ENCODE results near the gene DUOXA1.
"Not testable (repeated sequence)": the region's sequence is repeated elsewhere in the genome, so short reads cannot be mapped to it uniquely, and the experiment has no call there.

The DUOXA1 gene

DNA sequence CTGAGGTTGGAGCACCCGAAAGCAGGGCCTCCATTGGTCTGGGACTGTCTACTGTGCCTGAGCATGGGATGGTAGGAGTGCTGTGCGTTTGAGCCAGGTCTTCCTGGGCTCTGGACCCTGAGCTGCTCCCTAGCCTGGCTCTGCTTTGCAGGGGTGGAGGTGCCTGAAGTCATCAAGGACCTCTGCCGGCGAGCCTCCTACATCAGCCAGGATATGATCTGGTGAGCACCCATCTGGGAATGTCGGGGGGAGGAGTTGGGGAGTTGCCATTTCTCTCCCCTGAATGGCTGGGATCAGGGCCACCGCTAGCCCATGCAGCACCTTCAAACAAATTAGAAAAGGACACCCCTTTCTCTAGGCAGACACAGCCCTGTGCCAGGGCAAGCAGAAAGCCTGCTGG, 20.8 kb upstream of the DUOXA1 start:
- no peak for DNase-seq

DNA sequence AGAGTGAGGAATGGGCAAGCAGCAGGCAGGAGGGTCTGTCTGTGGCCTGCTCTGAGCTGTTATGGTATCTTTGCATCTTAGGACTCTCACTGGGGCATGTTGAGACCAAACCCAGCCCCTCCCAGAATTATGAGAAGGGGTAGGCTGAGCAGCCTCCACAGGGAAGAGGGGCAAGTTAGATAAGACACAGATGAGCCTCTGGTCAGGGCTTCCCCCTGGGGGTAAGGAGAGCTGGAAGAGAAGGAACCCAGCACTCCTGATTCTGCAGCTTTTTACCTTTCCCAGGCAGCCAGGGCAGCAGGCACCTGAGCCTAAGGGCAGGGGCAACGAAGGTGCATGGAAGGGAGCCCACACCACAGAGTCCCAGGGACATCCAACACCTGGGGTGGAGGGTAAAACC, 19.4 kb upstream of the DUOXA1 start:
- DNase-seq: no peak

DNA sequence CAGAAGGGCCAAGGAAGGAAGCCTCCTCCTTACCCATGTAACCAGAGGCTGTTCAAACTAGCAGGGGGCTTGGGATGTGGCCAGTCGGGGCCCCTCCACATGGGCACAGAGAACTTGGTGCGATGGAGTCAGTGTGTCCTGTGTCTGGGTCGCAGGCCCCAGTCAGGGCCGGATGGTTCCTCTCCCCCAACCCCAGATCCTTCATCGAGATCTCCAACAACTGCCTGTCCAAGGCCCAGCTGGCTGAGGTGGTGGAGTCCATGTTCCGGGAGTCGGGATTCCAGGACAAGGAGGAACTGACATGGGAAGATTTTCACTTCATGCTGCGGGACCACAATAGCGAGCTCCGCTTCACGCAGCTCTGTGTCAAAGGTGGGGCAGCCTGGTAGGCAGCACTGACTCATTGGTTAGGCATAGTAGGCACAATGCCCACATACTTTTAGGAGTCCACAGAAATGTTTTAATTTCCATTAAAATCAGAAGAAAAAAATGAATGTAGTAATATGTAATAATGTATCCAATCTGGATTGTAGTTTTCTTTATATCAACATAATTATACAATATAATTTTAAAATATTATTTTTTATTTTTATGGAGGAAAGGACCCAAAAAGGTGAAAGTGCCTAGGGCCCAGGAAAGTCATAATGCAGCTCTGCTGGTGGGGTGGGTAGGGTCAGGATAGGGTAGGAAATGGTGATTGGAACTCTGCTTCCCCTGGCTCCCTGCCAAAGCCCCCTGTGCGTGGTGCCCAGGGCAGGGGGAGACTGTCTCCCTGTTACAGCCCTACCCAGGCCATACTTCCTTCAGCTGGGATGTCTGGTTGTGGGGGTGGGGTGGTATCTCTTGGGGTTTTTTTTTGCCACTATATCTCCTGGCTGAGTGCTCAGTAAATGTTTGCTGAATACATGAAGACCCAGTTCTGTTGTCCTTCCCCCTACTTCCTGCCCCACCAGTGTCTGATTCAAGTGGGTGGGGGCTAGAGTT, 18.7 kb upstream of the DUOXA1 start:
- DNase-seq: no peak

DNA sequence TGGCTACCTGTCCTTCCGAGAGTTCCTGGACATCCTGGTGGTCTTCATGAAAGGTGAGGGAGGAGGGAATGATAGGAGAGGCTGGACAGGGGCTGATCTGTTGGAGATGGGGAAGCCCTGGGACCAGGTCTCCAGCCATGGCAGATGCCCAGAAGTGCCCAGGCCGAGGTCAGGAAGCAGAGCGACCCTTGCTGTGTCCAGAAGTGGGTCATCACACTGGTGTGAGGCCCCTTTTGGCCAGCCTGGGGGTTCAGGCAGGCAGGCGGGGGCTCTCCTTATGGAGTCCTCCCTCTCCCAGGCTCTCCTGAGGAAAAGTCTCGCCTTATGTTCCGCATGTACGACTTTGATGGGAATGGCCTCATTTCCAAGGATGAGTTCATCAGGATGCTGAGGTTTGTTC, 17.9 kb upstream of the DUOXA1 start:
- no peak for DNase-seq

DNA sequence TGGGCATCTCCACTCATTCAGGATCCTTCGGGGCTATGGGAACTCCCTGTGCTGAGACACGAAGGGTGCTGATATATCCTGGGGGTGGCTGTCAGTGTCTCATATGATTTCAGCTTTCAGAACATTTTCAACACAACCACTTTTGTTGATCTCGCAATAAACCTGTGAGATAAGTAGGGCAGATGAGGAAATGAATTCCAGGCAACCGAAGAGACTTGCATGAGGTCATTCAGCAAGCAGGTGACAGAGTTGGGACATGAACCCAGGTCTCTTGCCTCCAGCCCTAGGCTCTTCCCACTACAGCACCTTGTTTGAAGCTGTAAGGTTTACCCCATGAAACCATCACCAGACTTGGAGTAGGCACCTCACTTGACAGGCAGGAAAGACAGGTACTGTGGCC, 16.7 kb upstream of the DUOXA1 start:
- DNase-seq: no peak

DNA sequence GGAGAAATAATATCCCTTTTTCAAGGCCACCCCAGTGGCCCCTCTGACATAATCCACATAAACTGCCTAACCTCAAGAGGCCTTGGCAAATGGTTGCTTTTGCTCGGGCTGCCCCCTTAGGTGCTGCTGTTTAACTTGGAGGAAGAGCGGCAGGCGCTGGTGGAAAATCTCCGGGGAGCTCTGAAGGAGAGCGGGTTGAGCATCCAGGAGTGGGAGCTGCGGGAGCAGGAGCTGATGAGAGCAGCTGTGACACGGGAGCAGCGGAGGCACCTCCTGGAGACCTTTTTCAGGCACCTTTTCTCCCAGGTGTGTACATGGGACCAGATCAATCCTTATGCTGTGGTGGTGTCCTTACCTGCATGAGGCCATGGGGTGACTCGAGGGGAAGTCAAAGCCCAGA, 15.1 kb upstream of the DUOXA1 start:
- no peak for DNase-seq

DNA sequence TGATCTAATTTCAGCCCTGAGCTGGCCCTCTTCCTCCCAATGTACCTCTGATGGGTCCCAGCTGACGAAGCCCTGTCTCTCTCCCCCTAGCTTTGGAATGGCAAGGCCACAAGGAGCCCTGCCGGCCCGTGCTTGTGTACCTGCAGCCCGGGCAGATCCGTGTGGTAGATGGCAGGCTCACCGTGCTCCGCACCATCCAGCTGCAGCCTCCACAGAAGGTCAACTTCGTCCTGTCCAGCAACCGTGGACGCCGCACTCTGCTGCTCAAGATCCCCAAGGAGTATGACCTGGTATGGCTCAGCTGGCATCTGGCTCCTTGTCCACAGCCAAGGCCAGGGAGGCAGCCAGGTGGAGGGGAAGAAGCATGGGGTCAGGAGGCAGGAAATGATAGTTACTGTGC, 14.3 kb upstream of the DUOXA1 start:
- no peak for DNase-seq

DNA sequence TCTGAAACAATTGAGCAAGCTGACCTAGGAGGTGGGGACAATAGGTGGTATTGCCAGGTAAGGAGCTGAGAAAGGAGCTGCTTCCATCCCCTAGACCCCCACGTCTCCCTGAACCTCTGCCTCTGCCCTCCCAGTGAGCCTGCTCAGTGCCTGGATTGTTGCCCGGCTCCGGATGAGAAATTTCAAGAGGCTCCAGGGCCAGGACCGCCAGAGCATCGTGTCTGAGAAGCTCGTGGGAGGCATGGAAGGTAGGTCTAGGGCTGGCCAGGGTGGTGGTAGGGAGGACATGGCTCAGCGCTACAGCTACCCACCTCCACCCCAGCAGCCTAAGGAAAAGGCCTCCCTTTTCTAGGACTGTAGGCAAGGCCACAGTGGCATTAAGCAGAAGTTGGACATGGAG, 13.4 kb upstream of the DUOXA1 start:
- DNase-seq: no peak

DNA sequence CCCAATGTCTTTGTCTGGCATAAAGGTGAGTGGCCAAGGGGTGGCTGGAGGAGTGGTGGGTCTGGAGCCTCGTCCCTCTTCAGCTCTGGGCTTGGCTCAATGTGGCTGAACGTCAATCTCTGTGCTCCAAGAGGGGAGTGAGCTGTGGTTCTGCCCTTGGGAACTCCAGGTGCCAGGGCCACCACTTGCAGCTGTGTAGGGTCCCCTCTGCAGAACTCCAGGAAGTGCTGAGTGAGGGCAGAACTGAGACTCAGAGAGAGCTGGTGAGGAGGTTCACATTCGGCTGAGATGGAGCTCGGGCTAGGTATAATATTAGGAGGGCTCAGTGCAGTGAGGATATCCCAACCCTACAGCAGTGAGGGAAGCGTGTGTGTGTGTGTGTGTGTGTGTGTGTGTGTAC, 11.7 kb upstream of the DUOXA1 start:
- no peak for DNase-seq

DNA sequence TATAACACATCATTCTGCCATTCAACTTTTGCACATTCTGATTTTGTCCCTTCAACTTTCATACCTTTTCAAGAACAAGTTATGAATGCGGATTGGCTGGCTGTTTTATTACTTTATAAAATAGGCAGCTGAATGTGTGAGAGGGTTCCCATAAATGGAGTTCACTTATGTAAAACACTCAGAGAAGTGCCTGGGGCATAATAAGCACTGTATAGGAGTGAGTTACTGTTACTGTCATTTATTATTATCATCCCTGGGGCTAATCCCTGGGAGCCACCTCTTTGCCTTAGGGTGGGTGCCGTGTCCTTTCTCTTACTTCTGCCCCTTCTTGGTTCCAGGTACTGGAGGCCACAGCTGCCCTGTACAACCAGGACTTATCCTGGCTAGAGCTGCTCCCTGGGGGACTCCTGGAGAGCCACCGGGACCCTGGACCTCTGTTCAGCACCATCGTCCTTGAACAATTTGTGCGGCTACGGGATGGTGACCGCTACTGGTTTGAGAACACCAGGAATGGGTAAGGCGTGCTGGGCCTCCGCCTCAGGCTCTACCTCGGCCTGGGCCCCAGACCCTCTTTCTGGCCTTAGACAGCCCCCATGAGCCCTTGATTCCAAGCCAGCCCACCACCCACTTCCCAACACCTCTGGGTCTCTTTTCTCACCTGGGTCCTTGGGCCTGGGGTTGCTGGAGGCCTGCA, 11.0 kb upstream of the DUOXA1 start:
- no peak for DNase-seq

DNA sequence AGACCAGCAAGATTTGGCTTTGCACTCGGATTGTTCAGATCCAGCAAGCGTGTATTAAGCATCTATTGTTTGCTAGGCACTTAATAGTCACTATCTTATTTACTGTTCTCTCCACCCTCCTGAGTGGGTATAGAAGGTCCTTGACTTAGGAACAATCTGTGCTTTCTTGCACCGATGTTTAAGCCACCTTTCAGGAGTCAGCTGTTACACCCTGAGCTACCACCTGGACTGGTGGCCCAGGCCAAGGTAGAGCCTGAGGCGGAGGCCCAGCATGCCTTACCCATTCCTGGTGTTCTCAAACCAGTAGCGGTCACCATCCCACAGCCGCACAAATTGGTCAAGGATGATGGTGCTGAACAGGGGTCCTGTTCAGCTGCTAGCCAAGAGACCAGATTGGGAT, 10.1 kb upstream of the DUOXA1 start:
- DNase-seq: no peak

DNA sequence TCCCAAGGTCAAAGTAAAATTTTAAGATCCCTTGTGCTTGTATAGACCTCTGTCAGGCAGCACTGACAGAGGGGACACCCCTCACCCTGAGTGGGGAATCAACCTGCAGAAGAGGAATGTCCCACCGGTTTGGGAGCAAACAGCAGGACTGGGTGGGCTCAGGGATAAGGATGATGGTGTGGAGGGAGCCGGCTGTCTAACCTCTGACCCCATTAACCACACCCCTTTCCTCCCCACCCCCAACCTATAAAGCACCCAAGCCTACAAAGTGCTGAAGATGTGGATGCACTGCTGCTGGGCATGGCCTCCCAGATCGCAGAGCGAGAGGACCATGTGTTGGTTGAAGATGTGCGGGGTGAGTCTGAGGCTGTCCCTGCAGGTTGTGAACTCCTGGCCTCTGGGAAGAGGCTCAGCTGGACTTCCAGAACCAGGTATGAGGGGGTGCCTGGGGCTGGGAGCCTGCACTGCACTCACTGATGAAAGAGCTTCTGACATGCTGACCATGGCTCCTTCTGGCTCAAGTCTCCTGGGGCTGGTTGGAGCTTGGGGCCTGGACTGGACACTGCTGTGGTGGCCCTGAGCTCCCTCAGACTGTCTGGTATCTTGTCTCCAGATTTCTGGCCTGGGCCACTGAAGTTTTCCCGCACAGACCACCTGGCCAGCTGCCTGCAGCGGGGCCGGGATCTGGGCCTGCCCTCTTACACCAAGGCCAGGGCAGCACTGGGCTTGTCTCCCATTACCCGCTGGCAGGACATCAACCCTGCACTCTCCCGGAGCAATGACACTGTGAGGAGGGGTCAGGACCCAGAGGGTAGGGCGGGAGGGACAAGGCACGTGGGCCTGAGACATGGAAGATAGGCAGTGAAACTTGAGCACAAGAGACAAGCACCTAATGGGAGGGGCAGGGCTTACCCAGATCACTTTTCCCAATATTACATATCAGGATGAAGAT, 9.4 kb upstream of the DUOXA1 start:
- no peak for DNase-seq

DNA sequence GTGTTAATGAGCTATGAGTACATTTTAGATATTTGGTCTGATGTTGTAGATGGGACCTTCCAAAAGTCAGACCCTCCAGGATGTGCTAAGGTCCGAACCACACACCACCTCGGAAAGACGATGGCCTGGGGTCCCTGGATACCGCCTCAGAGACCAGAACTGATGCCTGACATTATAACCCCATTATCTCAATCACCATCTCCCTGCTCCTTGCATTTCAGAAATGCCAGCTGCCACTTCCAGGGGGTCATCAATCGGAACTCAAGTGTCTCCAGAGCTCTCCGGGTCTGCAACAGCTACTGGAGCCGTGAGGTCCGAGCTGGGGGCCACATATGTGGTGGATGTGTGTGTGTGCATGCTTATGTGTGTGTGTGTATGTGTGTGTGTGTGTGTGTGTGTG, 8.0 kb upstream of the DUOXA1 start:
- no peak for DNase-seq

DNA sequence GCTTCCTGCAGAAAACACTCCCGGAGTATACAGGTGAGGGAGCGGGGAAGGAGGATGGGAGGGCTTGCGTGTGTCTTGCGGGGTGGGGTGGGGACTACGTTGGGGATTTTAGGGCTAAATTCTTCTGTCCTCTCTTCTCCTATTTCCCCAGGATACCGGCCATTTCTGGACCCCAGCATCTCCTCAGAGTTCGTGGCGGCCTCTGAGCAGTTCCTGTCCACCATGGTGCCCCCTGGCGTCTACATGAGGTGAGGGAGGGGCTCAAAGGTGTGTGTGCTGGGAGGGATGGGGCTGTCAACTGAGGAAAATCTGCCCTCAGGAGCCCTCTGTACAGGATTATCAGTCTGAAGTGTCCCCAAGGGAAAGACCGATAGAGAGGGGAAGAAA, 6.7 kb upstream of the DUOXA1 start:
- DNase-seq: no peak

DNA sequence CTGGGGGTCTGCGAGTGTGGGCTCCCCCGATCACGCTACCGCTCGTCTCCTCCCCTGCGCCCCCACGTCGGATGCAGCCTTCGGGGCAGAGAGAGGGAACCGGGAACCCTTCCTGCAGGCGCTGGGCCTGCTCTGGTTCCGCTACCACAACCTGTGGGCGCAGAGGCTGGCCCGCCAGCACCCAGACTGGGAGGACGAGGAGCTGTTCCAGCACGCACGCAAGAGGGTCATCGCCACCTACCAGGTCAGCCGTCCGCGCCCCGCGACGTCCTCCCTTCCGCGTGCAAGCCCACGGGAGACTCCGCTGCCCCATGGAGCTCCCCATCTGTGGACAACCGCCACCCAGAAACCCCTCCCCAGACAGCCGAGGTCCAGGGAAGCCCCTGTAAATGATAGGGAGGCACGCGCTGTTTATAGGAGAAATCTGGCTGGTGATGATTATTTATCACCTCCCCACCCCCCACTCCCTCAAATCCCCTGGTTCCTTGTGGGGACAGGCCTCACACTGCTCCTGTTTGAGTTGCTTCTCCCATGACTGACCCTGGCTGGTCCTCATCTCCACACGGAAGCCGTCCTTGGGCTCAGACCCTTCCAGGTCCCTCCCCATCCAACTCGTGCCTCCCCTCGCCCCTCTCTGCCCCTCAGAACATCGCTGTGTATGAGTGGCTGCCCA, 6.2 kb upstream of the DUOXA1 start:
- not testable (repeated sequence) for DNase-seq

DNA sequence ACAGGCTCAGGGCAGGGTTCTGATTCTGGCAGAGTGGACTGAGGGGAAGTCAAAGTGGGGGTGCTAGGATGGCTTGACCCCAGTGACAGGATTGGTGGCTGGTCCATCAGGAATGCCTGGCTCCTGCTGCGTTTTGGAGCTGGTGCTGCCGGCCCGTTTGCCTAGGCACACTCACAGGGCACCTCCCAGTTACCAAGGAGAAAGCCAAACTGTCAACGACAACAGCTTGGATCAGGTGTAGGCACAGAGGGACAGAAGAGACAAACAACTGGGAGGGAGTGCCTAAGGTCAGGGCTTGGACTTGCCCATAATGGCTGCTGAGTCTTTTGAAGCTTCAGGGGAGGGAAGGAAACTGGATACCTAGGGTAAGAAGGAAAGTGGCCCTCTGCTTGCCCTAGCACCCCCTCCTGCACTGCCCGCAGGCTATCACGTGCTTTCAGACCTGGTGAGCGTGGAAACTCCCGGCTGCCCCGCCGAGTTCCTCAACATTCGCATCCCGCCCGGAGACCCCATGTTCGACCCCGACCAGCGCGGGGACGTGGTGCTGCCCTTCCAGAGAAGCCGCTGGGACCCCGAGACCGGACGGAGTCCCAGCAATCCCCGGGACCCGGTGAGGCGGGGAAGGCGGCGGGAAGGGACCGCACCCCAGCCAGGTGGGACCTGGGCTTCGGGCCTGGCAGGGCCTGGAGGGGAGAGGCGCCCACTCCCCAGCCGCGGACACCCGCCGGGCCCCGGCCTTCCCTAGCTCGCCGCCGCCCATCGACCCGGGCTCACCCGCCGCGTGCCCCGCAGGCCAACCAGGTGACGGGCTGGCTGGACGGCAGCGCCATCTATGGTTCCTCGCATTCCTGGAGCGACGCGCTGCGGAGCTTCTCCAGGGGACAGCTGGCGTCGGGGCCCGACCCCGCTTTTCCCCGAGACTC, 5.3 kb upstream of the DUOXA1 start:
- no peak for DNase-seq

DNA sequence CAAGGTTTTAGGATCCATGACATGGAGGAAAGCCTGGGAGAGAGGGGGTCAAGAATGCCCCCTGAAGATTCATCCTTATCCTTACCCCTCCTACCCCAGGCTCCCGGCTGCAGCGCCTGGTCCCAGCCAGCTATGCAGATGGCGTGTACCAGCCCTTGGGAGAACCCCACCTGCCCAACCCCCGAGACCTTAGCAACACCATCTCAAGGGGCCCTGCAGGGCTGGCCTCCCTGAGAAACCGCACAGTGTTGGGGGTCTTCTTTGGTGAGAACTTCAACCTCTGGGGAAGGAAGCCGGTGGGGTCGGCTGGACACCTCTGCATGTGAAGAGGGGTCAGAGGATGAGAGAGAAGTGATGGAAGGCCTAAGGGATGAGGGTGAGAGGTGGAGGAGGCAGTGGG, 4.4 kb upstream of the DUOXA1 start:
- DNase-seq: no peak

DNA sequence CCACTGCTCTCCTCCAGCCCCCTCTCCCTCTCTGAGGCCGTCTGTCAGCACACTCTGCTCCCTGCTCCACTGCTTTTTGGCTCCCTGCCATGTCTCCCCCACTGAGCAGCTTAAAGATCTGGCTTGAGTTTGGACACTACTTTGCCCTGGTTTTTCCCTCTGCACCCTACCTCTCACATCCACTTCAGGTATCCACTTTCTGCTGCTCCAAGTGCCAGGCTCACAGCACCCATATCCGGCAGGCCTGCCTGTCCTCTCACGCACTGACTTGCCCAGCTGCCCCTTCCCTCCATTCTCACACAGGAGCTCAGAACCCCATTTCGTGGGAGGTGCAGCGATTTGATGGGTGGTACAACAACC, 3.9 kb upstream of the DUOXA1 start:
- no peak for DNase-seq

DNA sequence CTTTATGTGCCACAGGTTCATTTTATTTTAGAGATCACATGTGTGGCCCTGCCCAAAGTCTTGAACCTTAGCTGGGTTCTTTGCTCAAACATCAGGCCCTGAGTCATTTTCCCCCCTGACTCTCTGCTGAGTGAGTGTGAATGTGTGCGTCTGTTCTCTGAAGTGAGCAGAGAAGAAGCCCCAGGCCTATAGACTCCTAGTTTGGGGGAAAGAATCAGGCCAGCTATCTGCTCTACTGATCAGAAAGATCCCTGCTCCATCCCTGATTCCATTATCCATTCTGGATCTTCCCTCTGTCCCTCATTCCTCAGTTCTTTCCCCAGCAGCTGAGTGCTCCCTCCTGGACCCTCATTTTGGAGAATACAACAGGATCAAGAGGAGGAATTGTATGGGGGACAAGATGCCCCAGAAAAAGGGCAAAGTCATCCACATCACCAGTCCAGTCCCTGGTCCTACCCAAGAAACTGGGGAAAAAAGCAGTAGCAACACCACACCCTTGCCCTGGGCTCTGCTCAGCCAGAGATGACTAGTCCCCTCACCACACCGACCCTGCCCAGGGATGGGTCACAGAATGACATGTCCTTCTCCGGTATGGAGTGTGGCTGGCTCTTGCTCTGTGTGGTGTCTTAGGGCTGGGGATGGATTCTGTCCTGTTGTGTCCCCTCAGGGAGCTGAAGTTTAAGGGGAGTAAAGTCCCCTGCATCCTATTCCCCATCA, 3.3 kb upstream of the DUOXA1 start:
- DNase-seq: no peak

DNA sequence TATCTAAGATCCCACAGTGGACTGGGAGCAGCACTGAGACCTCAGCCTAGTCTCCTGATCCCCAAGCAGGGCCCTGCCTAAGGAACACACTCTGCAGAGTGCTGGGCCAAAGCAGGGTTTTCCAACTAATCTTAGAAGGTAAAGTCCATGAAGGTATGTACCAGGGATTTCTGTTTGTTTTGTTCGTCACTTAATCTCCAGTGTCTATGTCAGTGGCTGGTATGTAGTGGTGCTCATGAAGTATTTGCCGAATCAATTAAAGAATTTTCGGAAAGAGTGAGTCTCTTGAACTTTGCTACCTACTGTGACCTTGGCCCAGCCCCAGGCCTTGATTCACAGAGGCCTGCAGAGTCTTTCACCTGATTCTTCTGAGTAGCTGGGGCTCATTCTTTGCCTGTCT, 1.8 kb upstream of the DUOXA1 start:
- no peak for DNase-seq

Measured in activated effector memory CD4-positive, alpha-beta T cell treated with Interleukin-2 at 50 U/mL for 16 hours (primary cell).